Body of pancreas (tissue), 4 donors: ENCODE results near the gene MYH14.

ENCODE experiments used
- POLR2A ChIP-seq, 3 donors: fragments of 450-650 bp; IDR thresholded peaks; one replicate each; pipeline ENCODE4 v1.6.1; 2016; ENCODE audit warnings: antibody characterized with exemption in 3 of 3, mild to moderate bottlenecking in 2 of 3
- TF ChIP-seq, protein P1 (sequence below), 7 experiments: fragments of 450-650 bp in 4 of 7; fragments of 200-600 bp in 3 of 7; sonication (generic) in 3 of 7; IDR thresholded peaks; one replicate each; pipeline ENCODE4 v1.5.1; 2016 to 2019; ENCODE audit warnings: antibody characterized with exemption in 7 of 7

DNA sequence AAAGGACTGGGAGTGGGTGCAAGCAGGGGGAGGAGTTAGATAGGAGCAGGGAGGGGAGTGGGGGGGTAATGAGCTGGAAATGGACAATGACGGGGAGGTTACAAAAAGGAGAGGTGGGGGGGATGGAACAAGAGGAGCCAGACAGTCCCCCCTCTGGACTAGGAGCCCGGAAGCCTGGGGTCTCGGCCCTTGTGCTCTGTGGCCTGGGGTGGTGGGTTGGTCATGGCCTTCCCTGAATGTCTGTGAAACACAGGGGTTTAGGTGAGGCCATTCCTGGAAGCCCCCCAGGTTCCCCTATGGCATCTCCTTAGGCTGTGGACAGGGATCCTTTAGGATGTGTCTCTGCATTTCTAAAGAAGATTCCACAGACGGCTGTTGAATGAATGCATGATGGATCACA lies 113.7 kb downstream of the MYH14 start:
- TF ChIP-seq, protein P1, sequence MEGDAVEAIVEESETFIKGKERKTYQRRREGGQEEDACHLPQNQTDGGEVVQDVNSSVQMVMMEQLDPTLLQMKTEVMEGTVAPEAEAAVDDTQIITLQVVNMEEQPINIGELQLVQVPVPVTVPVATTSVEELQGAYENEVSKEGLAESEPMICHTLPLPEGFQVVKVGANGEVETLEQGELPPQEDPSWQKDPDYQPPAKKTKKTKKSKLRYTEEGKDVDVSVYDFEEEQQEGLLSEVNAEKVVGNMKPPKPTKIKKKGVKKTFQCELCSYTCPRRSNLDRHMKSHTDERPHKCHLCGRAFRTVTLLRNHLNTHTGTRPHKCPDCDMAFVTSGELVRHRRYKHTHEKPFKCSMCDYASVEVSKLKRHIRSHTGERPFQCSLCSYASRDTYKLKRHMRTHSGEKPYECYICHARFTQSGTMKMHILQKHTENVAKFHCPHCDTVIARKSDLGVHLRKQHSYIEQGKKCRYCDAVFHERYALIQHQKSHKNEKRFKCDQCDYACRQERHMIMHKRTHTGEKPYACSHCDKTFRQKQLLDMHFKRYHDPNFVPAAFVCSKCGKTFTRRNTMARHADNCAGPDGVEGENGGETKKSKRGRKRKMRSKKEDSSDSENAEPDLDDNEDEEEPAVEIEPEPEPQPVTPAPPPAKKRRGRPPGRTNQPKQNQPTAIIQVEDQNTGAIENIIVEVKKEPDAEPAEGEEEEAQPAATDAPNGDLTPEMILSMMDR (IDR thresholded peaks at IDR 0.05): no peak
- no peak for TF ChIP-seq POLR2A (IDR thresholded peaks at IDR 0.05)
